Stimulated activated CD4-positive, alpha-beta T cell treated with anti-CD3 and anti-CD28 coated beads, TNF-alpha, amount 100 ng/mL, for 4 hours (primary cell): ENCODE data around the gene STX2.
"Not testable (repeated sequence)": the region's sequence is repeated elsewhere in the genome, so short reads cannot be mapped to it uniquely, and the experiment has no call there.

ENCODE experiments used
- DNase-seq, 3 experiments: peaks; one replicate each; pipeline ENCODE4 v3.0.0-alpha.2; 2020; ENCODE audit warnings: low read depth in 3 of 3

STX2 gene

DNA sequence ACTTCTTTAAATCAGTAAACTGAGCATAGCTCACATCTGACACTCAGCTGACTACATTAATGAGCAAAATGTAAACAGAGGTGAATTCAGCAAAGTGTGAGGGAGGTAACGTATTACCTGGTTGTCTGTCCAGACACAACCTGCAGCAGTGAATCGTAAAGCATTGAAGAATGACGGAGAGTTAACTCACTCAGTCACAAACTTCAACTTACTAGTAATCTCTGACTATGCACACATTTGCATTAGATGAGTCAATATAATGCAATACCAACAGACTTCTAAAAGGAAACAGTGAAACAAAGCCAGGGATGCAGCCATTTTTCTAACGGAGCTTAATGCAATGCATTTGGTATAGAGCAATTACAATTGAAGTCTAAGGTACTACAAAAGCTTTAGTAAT, 40.0 kb downstream of the STX2 start:
- no peak for DNase-seq

DNA sequence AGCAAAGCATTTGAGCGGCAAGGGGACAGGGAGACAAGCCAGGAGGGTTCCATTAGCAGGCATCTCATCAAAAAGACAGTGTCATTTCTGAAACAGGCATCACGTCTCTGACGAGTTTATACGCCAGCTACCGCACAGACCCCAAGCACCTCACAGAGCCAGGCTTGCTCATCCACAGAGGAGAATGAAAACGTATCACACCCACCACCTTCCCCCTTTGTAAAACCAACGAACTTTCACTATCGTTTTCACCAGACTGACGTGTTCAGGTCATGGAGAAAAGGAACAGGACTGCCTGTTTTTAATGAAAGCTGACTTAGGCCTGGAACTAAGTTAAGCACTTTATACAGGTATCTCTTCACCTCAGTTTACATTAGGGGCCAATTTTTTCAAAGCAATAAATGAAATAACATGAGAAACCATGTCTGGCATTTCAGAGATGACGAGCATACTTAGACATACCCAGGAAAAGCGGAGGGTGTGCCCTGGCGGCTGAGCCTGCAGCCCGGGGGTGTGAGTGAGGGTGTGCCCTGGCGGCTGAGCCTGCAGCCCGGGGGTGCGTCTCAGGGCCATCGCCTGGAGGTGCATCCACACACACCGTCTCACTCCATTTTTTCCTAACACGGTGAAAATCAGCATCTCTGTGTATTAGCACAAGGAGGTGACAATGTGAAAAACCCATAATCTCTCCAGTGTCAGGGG, 41.9 kb downstream of the STX2 start:
- DNase-seq = no peak

DNA sequence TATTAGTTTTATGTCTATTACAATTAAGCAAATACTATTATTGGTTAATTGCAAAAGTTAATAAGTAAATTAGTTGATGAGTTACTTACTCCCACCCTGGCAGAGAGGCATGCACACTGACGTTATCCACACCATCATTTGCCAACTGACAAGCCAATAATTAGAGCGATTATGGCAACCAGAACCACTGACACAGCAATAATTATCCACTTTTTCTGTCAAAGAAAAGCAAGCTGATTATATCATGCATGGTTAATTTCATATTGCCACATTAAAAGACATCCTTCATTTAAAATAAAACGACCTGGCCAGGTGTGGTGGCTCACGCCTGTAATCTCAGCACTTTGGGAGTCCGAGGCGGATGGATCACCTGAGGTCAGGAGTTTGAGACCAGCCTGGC, 43.1 kb downstream of the STX2 start:
- DNase-seq = no peak

DNA sequence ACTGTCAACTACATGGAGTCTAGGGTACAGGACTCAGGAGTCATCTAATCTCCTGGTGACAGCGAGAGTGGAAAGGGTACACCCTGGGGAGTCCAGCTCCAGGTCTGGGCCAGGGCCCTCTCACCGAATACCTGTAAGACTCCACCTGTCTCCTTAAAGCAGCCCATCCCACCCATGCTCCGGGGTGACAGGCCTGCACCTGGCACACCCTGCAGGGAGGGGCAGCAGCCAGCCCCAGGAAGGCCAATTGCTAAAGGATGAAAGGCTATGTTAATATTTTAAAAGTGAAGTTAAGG, 45.5 kb downstream of the STX2 start:
- DNase-seq = no peak

DNA sequence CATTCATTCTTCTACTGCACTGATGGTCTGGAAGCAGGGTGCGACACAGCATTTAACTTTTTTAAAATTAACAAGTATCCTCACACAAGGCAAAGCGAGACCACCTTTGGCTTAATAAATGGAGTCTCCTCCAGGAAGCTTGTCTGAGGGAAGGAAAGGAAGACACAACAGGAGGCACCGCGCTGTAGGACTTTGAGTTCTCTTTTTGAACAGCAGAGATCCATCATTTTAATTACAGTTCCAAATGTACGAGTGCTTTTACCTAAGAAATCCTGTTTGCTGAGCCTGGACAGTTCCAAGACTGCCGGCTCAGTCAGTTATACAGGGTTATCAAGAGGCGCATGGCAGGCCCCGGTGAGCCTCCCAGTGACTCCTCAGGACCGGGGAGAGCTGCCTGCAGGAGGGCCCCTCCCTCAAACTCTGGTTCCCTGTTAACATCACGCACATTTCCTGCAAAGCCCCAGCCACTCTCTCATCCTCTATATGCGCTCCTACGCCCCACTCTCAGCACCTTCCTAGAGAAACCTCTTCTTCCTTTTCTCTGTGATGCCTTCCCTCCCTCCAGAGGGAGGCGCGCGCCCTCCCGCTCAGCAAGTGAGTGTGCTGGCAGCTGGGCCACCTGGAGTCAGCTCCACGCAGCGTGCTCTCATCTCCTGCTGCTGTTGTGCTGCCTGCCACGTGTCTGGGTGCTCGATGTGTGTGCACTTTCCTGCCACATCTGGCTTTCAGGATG, 46.1 kb downstream of the STX2 start:
- no peak for DNase-seq

DNA sequence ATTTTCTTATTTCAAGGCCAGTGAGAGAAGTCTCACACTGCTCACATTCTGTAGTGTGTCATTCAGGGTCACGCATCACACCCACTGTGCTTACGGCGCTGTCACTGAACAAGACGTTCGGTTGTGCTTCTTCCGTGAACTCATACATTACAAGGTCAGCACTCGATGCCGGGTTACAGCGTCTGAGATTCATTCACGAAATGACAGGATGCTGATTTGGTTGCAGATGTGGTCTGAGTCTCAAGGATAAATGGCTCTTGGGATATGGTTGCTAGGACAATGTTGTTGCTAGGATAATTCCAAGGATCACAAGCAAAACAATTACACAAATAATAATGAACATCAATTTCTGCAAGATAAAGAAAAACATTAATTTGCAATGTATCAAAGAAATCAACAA, 47.4 kb downstream of the STX2 start:
- no peak for DNase-seq

DNA sequence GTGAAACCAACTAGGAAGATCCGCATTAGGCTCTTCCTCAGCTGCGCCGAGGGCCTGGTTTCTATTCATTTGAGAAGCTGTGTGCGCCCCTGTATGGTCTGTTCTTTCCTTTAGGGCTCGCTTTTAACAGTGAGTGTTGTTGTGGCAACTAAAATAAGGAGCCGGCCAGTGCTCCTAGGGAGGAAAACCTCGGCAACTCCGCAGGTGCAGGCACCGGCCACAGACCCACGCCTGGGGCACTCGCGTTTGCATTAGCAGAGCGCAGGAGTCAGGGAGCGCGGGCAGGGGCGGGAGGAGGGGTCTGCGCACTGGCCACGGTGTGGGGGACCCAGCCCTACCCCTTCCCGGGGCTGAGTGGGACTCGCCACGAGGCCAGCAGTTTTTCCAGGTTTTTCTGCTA, 50.5 kb downstream of the STX2 start:
- DNase-seq = no peak

DNA sequence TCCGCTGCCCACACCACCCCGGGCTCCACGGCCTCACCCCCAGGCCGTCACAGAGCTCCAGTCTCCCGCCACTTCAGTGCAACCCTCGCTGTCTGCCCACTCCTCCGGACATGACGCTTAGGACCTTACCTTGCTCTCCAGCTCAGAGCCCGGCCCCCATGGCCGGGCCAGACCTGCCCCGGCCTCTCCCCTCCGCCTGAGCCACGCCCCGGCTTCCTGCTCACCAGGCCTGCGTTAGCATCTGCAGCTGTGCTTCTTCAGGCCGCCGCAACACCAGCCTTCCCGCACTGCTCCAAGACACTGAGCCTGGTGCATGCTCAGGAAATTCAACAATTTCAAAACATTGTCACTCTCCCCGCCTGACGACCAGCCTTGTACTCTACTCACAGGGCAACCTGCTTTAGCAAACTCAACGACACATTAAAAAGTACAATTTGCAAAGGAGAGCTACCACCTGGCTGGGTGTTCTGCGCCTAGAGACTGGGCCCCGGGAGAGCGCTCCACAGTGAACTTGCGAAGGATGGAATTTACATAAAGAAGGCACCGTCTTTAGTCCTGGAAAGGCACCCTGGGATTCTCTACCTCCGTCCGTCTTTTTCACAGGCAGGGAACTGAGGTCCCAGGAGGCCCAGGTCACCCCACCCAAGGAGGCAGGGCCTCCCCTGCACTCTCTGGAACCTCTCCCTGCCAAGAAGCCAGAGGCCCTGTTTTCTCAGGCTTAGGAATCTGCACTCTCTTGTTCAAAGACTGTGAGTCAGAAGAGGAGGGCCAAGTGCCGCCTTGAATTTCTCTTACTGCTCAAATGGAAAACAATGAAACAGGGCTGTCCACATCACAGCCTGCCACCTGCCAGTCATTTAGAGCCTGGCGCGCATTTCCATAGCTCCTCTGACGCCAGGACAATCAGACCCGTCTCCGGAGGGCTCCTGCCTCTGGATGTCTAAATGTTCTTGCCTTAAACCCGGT, 51.3 kb downstream of the STX2 start:
- DNase-seq = no peak

DNA sequence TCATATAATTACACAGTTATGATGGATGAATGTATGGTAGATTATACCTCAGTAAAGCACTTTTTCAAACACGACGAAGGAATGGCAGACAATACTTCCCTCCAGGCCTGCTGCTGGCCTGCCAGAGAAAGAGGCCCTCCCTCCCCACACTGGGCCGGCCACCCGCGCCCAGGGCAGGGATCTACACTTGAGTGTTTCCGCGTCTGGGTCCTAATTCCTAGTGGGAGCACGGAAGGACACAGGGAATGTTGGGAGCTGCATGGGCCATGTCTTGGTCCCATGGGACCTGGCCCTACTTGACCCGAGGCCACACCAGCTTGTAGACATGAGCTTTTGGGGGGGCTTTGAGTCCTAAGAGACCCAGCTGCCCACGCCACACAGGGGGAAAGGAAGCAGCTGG, 52.0 kb downstream of the STX2 start:
- DNase-seq = no peak

DNA sequence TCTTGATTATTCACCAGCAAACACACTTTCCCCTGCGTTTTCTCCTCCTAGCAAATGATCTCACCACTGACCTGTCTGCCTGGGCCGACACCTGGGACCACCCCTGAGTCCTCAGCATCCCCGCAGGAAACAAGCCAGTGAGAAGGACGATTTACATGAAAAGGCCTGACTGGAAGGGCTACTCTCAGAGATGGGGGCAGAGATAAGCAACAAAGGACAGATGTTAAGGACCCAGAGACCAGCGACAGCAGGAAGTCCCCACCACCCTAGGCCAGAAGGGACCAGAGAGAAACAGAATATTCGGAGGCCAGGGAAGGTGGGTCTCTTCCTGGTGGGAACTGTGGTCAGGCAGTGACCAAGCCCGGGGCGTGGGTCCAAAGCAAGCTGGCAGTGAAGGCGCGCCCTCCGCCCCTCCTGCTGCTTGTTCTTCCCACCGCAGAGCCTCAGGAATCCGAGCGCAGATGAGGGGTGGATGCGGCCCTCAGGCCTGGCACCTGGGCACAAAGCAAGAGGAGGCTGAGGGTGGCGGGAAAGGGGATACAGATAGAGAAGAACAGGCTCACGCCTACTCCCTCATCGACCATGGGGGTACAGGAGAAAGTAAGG, 55.8 kb downstream of the STX2 start:
- DNase-seq = no peak

DNA sequence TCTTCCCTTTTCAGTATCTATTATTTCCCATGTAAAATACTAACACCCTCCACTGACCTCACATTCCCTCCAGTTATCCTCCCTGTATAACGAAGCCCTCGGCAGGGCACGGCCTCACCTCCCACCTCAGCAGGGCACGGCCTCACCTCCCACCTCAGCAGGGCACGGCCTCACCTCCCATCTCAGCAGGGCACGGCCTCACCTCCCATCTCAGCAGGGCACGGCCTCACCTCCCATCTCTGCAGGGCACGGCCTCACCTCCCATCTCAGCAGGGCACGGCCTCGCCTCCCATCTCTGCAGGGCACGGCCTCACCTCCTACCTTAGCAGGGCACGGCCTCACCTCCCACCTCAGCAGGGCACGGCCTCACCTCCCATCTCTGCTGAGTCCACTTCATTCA, 56.8 kb downstream of the STX2 start:
- not testable (repeated sequence) for DNase-seq

DNA sequence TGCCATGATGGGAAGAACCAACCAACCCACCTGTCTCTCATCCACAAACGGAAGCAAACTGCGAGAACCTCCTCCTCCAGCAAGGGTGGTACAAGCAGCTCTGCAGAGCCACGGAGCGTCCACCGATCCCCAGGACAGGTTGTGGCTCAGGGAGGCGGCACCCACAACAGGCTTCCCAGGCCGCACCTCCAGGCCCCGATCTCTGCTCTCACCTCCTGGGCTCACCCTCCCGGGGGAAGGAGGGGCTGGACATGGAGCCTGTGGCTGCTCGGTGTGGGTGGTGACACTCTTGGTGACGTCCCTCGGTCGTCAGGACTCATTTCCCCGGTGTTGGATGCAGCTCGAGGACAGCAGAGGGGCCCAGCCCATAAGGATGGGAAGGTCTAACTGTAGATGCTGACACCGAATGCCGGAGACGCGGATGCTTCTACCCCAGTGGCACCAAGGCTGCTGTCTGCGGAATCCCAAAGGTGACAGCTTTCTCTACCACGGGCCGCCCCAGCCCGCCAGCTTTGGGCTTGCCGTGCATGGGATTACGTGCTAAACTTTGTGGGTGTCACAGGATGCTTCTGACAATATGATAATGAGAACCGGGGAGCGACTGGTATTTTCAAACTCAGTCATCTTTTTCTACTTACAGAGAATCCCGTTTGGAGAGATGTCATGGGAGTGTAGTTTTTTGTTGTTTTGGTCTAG, 58.0 kb downstream of the STX2 start:
- DNase-seq = no peak

DNA sequence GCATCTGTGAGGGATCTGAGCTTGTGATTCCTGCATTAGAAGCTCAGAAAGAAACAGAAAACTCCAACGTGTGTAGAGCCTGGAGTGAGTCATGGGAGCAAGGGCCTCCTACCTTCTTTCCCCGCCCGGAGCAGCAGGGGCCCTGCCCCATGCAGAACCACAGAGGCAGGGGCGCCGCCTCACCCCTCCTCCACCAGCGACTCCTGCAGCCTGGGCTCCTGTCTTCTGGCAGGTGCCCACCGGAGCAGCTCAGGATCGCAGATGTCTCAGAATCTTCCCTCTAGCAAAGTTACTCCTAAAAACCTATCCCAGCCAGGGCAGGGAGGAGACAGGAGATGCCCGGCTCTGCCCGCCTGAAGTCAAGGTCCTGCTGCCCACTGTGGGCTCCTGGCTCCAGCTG, 58.7 kb downstream of the STX2 start:
- no peak for DNase-seq

DNA sequence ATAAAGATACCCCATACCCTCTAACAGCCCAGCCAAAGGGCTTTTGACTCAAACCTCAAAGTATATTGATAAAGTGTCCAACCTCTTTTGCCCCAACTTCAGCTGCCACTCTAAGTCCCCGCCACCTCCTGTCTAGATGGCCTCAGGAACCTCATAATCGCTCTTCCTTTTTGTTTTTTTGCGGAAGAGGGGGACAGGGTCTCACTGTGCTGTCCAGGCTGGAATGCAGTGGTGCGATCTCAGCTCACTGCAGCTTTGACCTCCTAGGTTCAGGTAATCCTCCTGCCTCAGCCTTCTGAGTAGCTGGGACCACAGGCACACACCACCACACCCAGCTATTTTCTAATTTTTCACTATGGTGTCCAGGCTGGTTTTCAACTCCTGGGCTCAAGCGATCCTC, 60.3 kb downstream of the STX2 start:
- no peak for DNase-seq

DNA sequence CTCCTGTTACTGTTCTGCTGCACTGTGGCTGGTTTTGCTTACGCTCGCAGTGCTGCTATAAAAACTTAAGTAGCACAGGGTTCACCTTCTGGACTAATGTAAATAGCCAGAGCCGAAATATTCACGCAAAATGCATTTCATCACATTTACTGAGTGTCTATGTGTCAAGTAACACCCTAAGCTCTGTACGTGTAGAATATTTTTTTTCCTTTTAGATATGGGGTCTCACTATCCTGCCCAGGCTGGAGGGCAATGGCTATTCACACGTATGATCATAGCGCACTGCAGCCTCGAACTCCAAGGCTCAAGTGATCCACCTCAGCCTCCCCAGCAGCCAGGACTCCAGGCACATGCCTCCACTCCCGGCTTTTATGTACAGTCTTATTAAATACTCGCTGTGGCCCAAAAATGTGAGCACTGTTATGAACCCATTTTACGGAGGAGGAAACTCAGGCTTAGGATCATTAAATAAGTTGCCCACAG, 62.2 kb downstream of the STX2 start:
- DNase-seq = no peak

DNA sequence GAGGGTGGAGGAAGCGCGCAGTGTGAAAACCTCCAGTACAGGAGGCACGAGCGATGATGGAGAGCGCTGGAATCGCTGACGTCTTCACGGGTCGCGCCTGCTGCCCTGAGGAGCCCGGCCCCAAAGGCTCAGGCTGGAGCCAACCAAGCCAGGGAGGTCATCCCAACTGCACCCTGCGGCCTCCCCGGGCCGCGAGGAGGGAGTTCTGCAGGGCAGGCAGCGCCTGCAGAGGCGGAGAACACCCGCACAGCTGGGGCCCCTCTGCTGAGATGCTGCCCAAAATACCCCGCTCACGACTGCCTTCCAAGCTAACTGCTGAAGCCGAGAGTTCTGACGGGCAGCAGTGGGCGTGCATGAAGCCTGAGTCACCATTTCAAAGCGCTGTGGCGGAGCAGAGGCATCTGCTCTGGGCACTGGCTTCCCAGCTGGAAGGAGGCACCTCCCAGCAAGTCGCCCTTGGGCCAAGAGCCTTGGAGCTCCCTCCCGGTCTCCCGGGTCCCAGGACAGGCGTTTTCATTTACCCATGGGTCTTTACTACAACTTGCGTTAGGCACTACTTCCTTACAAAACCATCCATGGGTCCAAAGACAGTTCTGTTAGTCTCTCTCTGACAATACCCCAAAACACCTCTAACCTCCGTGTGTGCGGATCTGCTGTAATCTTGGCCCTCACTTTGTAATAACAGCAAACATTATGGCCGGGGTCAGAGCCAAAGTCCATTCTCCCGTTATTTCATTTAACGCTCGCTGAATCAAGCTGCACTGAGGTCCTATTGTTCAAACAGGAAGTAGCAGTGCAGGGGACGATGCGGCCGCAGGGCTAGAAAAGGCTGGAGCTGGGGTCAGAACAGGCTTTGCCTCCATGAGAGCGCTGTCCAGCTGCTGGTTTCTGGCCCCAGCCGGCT, 62.8 kb downstream of the STX2 start:
- peak; percentile 39 to 53 (median 50) for DNase-seq

DNA sequence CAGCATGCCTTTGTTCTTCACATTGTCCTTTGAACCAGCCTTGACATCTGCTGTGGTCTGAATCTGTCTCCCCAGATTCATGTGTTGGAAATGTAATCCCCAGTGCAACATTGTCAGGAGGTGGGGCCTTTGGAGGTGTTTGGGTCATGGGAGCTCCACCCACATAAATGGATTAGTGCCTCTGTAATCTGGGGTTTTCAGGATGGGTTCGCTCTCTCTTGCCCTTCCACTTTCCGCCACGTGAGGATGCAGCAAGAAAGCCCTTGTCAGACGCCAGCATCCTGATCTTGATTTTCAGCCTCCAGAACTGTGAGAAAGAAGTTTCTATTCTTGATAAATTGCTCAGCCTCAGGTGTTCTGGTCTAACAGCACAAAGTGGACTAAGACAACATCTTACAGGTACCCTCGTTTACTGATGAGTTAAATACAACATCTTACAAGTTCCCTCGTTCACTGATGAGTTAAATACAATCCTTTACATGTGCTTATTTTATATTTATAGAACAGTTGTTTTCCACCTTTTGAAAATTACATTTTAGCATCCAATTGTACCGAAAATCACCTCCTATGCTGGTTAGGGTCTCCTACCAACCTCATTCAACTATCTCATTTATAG, 68.5 kb downstream of the STX2 start:
- DNase-seq = no peak

DNA sequence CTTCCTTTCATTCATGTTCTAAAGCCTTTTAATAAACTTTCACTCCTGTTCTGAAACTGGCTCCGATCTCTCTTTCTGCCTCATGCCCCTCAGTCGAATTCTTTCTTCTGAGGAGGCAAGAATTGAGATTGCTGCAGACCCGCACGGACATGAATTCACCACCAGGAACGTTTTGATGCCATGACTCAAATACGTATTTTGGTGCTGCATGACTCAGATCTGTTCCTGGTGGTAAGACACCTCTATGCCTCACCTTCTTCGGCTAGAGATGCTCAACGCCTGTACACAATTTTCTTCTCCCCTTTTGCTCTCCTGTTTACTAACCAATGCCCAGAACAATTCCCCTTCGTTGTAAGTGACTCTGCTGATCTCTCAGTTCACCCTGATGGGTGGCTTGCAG, 70.9 kb downstream of the STX2 start:
- no peak for DNase-seq

DNA sequence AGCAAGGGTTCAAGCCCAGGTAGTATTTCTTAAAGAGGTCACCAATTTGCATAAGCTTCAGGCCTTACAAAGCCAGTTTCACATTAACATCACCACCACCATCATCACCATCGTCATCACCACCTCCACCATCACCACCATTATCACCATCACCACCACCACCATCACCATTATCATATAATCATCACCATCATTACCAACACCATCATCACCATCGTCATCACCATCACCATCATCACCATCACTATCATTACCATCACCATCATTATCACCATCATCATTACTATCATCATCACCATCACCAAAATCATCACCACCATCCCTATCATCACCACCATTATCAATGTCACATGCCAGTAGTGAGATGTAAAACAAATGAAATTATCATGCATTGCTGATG, 72.6 kb downstream of the STX2 start:
- DNase-seq = no peak

DNA sequence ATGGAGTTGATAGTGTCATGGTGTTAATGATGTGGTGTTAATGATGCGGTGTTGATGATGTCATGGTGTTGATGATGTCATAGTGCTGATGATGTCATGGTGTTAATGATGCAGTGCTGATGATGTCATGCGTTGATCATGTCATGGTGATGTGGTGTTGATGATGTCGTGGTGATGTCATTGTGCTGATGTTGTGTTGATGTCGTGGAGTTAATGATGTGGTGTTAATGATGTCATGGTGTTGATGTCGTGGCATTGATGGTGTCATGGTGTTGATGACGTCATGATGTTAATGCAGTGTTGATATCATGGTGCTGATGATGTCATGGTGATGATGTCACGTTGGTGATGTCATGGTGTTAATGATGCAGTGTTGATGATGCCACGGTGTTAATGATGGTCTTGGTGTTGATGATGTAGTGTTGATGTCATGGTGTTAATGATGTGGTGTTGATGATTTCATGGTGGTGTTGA, 73.8 kb downstream of the STX2 start:
- no peak for DNase-seq
